Activated CD8-positive, alpha-beta memory T cell treated with anti-CD3 and anti-CD28 coated beads, Interleukin-2, amount 50 U/mL, for 1 hour (primary cell): ENCODE results near the gene ZNF107.
"Not testable (repeated sequence)": the region's sequence is repeated elsewhere in the genome, so short reads cannot be mapped to it uniquely, and the experiment has no call there.

ENCODE experiments used
- DNase-seq: peaks from one replicate; pipeline ENCODE4 v3.0.0-alpha.2; 2020; ENCODE audit errors: extremely low read depth

The ZNF107 gene

DNA sequence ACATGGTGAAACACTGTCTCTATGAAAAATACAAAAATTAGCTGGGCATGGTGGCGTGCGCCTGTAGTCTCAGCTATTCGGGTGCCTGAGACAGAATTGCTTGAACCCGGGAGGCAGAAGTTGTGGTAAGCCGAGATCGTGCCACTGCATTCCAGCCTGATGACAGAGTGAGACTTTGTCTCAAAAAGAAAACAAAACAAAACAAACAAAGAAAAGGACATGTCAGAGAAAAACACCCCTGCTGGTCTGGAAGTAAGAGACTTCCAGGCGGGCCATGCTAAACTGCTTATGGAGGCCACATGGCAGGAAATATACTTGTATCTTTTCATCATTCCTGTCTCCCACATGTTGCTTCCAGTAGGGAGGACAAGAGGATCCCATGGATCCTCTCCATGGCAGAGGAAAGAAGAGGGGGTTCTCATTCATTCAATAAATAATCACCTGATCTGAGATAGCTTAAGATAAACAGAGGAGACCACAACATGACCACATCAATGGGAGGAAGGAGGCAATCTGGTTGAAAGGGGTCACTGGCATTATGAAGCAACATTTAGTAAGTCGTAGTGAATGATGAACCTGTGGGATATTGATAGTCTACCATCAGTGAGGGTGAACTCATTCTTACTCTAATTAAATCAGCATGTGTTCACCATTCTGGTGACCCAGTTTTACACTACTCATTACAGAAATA is 67.8 kb downstream of the ZNF107 start:
- DNase-seq = no peak

DNA sequence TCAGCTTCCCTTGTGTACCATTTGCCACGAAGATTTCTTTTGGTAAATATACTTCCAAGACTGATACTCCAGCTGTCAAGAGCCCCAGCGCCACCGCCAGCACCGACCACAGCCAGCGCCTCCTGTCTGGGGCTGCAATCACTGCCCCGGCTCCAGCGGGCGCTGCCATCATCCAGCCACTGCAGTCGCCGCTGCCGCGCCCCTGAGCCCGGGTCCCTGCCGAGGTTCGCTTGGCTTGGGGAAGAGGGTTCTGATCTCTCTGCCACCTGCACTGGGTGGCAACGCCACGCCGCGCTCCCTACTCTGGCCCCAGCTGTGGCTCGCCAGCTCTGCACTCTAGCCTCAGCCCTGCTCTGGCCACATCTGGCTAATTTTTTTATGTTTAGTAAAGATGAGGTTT is 70.6 kb downstream of the ZNF107 start:
- DNase-seq = no peak

DNA sequence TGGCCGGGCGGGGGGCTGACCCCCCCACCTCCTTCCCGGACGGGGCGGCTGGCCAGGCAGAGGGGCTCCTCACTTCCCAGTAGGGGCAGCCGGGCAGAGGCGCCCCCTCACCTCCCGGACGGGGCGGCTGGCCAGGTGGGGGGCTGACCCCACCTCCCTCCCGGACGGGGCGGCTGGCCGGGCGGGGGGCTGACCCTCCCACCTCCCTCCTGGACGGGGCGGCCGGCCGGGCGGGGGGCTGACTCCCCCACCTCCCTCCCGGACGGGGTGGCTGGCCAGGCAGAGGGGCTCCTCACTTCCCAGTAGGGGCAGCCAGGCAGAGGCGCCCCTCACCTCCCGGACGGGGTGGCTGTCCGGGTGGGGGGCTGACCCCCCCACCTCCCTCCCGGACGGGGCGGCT is 72.5 kb downstream of the ZNF107 start:
- not testable (repeated sequence) for DNase-seq

DNA sequence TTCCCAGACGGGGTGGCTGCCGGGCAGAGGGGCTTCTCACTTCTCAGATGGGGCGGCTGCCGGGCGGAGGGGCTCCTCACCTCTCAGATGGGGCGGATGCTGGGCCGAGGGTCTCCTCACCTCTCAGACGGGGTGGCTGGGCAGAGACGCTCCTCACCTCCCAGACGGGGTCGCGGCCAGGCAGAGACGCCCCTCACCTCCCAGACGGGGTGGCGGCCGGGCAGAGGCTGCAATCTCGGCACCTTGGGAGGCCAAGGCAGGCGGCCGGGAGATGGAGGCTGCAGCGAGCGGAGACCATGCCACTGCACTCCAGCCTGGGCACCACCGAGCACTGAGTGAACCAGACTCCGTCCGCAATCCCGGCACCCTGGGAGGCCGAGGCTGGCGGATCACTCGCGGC is 73.0 kb downstream of the ZNF107 start:
- DNase-seq = not testable (repeated sequence)

DNA sequence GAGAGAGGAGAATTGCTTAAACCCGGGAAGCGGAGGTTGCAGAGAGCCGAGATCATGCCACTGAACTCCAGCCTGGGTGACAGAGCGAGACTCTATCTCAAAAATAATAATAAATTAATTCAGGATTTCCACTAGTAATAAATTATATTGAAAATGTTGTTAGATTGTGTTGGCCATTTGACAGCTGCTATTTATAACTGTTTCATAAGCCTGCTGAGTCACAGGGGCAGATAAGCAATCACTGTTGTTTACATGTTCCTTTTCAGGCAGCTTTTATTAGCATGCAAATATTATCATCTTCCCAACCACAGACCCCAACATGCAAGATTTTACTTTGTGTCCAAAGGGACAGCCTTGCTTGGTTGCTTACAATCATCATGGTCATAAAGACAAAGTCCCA is 78.7 kb downstream of the ZNF107 start:
- DNase-seq = no peak

DNA sequence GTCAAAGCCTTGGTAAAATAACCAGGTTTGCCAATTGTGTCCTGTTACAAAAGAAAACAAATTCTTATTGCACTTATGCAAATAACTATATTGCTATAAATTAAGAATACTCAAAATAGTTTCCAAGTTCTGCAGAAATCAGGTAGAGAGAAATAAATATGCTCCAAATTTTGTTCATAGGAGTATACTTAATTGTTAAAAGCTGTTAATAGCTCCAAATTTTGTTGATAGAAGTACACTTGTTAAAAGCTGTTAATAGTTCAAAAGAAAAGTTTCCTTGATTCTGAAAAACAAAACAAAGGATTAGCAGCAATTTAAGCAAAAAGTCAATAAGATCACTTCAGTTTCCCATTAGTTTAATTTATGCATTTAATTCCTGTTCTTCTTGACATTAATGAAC is 81.9 kb downstream of the ZNF107 start:
- no peak for DNase-seq

DNA sequence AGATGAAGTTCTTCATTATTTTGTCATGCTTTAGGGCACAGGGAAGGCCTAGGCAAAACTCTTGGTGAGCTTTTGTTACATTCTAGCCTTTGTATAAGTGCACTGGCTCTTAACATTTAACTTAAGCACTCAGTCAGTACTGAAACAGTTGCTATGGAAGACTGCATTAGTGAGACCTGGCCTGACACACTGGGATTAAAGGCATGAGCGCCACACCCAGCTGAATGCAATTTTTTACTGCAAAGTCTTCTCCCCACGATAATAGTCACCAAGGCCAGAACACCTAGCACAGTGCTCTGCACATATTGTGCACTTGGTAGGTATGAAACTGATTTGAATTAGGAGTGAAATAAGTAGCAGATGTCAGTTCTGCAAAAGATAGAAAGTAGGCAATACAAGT is 87.1 kb downstream of the ZNF107 start:
- DNase-seq = no peak

DNA sequence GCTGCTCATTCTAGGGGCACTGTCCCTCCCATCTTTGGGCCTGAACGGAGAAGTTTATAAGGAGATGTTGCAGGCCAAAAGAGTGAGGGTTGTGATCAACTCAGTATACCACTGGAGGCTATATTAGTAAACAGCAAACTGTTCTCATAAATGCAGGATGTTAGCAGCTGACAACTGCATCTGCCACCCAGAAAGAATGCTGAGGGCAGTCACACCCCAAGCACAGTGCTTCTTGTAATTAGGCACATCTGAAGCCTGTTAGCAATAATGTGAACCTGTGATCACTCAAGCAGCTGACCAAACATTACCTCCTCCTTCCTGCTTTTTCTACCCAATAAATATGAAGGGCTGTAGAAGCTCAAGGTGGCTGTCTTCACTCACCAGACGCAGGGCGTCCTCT is 89.9 kb downstream of the ZNF107 start:
- DNase-seq = no peak

DNA sequence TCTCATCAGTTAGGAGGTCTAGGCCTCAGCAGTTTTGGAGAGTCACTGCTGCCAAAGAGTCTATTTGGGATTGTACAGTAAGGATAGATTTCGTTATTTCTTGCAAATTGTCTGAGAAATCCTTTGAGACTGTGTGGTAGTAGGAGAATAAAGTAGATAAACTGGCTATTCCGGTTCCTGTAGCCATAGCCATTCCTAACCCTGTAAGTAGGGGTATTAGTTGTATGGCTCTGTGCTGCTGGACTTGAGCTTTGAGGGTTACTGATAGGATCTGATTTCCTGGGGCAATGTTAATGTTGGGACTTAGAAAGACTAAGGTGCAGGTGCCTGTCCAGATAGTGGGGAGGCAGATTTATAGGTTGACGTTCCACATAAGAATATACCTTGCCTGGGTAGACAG is 92.2 kb downstream of the ZNF107 start:
- no peak for DNase-seq
